GM12878 (cell line): ENCODE results near the gene TSPEAR.

Source experiments
- CTCF ChIP-seq, 3 experiments: IDR thresholded peaks in 2 of 3; conservative IDR thresholded peaks in 1 of 3; 2 replicates each; pipeline ENCODE4 v1.5.1; 2011; ENCODE audit warnings: low read depth in 3 of 3, low read length in 3 of 3, mild to moderate bottlenecking in 3 of 3, control low read depth in 2 of 3, moderate library complexity in 2 of 3, inconsistent platforms in 1 of 3, mixed read lengths in 1 of 3; ENCODE audit not compliant: control insufficient read depth in 2 of 3, insufficient read depth in 1 of 3; ENCODE audit errors: extremely low read depth in 1 of 3
- ETV6 ChIP-seq, 2 experiments: fragments of 450-650 bp in 1 of 2; IDR thresholded peaks in 1 of 2; conservative IDR thresholded peaks in 1 of 2; 2 replicates each; pipeline ENCODE4 v1.6.1; 2014; ENCODE audit warnings: antibody characterized with exemption in 1 of 2, borderline replicate concordance in 1 of 2, low read depth in 1 of 2, mild to moderate bottlenecking in 1 of 2, moderate library complexity in 1 of 2
- HDAC2 ChIP-seq: fragments of 200-600 bp; sonication (generic); IDR thresholded peaks from 2 replicates; pipeline ENCODE4 v1.6.1; 2017
- MTA2 ChIP-seq: fragments of 450-650 bp; IDR thresholded peaks from 2 replicates; pipeline ENCODE4 v1.6.1; 2016; ENCODE audit warnings: low read depth, mild to moderate bottlenecking, moderate library complexity
- NKRF ChIP-seq: fragments of 450-650 bp; conservative IDR thresholded peaks from 2 replicates; pipeline ENCODE4 v1.6.1; 2017; ENCODE audit warnings: mild to moderate bottlenecking, moderate library complexity
- NR2C1 ChIP-seq: fragments of 450-650 bp; IDR thresholded peaks from 2 replicates; pipeline ENCODE4 v1.6.1; 2017; ENCODE audit warnings: antibody characterized with exemption, mild to moderate bottlenecking, moderate library complexity
- YY1 ChIP-seq: IDR thresholded peaks from 2 replicates; pipeline ENCODE4 v1.6.1; 2011; ENCODE audit warnings: low read depth, mild to moderate bottlenecking, low read length
- ZNF384 ChIP-seq: IDR thresholded peaks from 2 replicates; pipeline ENCODE4 v1.6.1; 2012; ENCODE audit warnings: low read depth, mild to moderate bottlenecking, low read length, improper control_type of control experiment, borderline replicate concordance

- no peak for TF ChIP-seq CTCF (IDR thresholded peaks at IDR 0.05 in 2 of 3, conservative IDR thresholded peaks at IDR 0.05 in 1 of 3; ENCODE audit: control insufficient read depth in 2 of 3, extremely low read depth in 1 of 3, insufficient read depth in 1 of 3, low read depth in 3 of 3, low read length in 3 of 3)
- TF ChIP-seq YY1 = no peak
- no peak for TF ChIP-seq NKRF
- no peak for TF ChIP-seq ETV6 (conservative IDR thresholded peaks at IDR 0.05 in 1 of 2, IDR thresholded peaks at IDR 0.05 in 1 of 2; ENCODE audit: borderline replicate concordance in 1 of 2, low read depth in 1 of 2)
- no peak for TF ChIP-seq MTA2
- no peak for TF ChIP-seq NR2C1
- no peak for TF ChIP-seq ZNF384
- TF ChIP-seq HDAC2 = no peak
Observed at GRCh38 chr21:44490816-44491215, 220.6 kb downstream of the TSPEAR start.
